Measurements from ENCODE around the gene BICD2. TPM values are rescaled to one million over a fixed set of nuclear protein-coding genes. Genes with fewer than 3 reads are reported as not detected.
A peak's percentile ranks its signal among the peaks of the same experiment; 100 is the strongest.

The BICD2 gene
- total RNA-seq, 2 donors from 2014 or later: 22.9 to 34.0 TPM

- peaks cover 3% of the 10 kb centered on the region for H3K36me3 Mint-ChIP-seq (ENCODE audit: low read depth)
- peak; percentile 82 for ATAC-seq
Observed at GRCh38 chr9:92716557-92716956, 48.1 kb downstream of the BICD2 start.

DNA sequence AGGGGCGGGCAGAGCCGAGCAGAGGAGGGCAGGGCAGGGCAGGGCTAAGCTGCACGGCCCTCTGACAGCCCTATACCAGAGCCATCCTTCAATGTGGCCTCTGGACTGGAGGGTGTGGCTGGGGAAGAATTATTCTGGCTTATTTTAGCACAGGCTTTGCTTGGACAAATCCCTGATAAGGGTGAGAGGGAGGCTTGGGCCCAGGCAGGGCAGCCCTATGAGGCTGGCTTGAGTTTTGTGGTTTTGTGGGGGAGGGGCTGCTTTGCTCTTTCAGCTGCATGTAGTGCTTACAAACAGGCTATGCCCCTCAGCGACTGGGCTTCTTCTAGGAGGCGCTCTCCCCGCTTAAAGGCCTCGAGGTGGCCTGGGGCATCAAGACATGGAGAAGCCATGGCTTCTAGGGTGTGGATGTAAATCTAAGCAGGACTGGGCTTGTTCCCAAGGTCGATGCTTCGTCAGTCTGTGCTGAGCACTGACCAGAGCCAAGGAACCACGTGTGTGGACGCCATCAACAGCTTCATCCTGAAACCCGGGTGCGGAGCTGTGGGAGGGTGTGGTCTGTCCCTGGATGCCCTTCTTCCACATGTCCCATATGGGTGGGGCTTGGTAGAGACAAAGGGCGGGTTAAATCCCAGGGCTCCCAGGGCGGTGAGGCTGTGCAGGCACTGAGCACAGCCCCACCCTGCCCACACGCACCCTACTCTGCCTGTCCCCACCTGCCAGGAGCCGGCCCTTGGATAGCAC, 49.0 kb downstream of the BICD2 start:
- Mint-ChIP-seq H3K27ac (peak overlapping the region; percentile 69), H3K27me3 (no peaks in the 10 kb centered on the region), H3K4me1 (peaks cover 28% of the 10 kb centered on the region), H3K4me3 (no peak overlapping the region), H3K36me3 (ENCODE audit: low read depth) (peaks cover 2% of the 10 kb centered on the region)
- DNase-seq (no peak), ATAC-seq (no peak)
- no peaks in the 10 kb centered on the region for H3K9me3 ChIP-seq (ENCODE audit: control insufficient read depth, low read length, poor library complexity, severe bottlenecking)

More at GRCh38 chr9:92716557-92716956, 48.1 kb downstream of the BICD2 start:
- H3K27me3 Mint-ChIP-seq: no peaks in the 10 kb centered on the region
- peak overlapping the region; percentile 69 for H3K27ac Mint-ChIP-seq
- H3K4me3 Mint-ChIP-seq: no peak overlapping the region
- H3K9me3 ChIP-seq (ENCODE audit: control insufficient read depth, low read length, poor library complexity, severe bottlenecking): no peaks in the 10 kb centered on the region
- DNase-seq: peak; percentile 65 to 86 (median 69)
- peaks cover 24% of the 10 kb centered on the region for H3K4me1 Mint-ChIP-seq

DNA sequence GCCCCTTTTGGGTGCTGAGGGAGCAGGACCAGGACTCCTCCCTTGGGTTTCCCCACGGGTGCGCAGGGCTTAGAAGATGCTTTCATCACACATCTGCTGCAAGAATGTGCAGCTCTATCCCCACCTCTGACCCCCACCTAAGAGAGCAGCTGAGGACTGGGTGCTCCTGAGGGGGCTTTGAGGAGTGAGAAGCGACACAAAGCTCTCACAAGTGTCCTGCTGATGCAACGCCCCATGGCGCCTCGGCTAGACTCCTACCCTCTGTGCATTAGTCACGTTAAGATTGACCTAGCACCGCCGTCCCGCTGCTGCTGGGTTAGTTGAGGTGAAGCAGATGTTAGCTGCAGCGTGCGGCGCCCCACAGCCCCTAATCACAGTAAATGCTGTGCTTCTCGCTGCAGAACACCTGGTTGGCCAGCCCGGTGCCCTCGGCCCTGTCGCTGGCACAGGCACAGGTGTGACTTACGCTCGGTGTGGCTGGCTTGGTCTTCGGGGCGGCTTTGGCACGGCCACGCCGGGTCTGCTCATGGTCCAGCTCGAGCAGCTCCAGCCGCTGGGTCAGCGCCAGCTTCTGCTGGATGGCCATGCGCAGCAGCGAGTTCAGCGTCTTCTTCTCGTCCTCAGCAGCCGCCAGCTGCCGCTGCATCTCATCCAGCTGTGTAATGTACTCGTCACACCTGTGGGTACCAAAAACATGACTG, 49.7 kb downstream of the BICD2 start:
- DNase-seq: no peak
- Mint-ChIP-seq H3K4me1 (peaks cover 28% of the 10 kb centered on the region), H3K36me3 (ENCODE audit: low read depth) (no peaks in the 10 kb centered on the region), H3K27ac (no peak overlapping the region), H3K27me3 (no peaks in the 10 kb centered on the region), H3K4me3 (no peak overlapping the region)
- no peaks in the 10 kb centered on the region for H3K9me3 ChIP-seq (ENCODE audit: control insufficient read depth, low read length, poor library complexity, severe bottlenecking)
- ATAC-seq: no peak

- ATAC-seq (no peak), DNase-seq (no peak)
- H3K9me3 ChIP-seq (ENCODE audit: control insufficient read depth, low read length, poor library complexity, severe bottlenecking): no peaks in the 10 kb centered on the region
- H3K27ac Mint-ChIP-seq: peak overlapping the region; percentile 14
- no peaks in the 10 kb centered on the region for H3K36me3 Mint-ChIP-seq (ENCODE audit: low read depth)
- H3K27me3 Mint-ChIP-seq: no peaks in the 10 kb centered on the region
- H3K4me3 Mint-ChIP-seq: peak overlapping the region; percentile 49
- H3K4me1 Mint-ChIP-seq: peaks cover 28% of the 10 kb centered on the region
Observed at GRCh38 chr9:92714016-92714415, 50.6 kb downstream of the BICD2 start.

DNA sequence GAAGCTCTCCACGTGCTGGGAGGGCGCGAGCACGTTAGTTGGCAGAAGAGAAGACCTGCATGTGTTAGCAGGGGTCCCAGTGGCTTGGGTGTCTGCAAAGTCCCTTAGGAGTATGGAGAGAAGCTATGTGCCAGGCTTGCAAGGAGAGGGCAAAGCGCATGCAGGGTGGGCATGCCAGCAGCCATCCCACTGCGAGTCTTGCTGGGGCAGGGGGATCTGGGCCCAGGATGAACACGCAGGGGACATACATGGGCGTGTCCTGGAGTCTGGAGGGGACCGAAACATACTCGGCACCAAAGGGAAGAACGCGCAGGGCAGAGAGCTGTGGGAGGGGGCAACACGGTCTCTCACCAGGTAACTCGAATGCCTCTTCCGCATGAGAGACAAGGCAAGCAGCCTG, 51.1 kb downstream of the BICD2 start:
- Mint-ChIP-seq H3K27ac (peak overlapping the region; percentile 14), H3K36me3 (ENCODE audit: low read depth) (no peaks in the 10 kb centered on the region), H3K4me3 (no peak overlapping the region), H3K27me3 (no peaks in the 10 kb centered on the region), H3K4me1 (peaks cover 28% of the 10 kb centered on the region)
- ATAC-seq: no peak
- no peak for DNase-seq
- no peaks in the 10 kb centered on the region for H3K9me3 ChIP-seq (ENCODE audit: control insufficient read depth, low read length, poor library complexity, severe bottlenecking)

GRCh38 chr9:92712767-92713166, 51.9 kb downstream of the BICD2 start:
- H3K9me3 ChIP-seq (ENCODE audit: control insufficient read depth, low read length, poor library complexity, severe bottlenecking): no peaks in the 10 kb centered on the region
- Mint-ChIP-seq H3K36me3 (ENCODE audit: low read depth) (no peaks in the 10 kb centered on the region), H3K4me3 (no peak overlapping the region), H3K27me3 (no peaks in the 10 kb centered on the region), H3K4me1 (peaks cover 28% of the 10 kb centered on the region), H3K27ac (peak overlapping the region; percentile 94)
- no peak for ATAC-seq
- DNase-seq: no peak

DNA sequence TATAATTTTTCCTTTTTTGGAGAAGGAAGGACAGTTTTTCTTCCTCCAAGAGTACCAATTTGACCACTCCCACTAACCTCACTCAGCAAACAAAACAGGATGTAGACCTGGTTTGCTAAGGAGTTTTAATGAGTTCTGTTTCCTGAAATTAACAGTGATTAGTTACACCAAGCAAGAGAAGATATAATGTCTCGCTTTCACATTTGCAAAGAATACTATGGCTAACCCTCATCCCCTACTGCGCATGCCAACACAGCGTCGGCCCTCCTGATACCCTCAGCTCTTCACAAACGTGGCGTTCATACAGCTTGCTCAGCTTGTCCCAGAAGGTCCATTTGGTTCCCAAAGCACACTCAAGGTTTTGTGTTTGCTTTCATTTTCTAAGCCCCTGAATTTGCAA, 52.8 kb downstream of the BICD2 start:
- no peak for DNase-seq
- H3K4me1 Mint-ChIP-seq: peaks cover 28% of the 10 kb centered on the region
- H3K27me3 Mint-ChIP-seq: no peaks in the 10 kb centered on the region
- peak; percentile 51 for ATAC-seq
- peak overlapping the region; percentile 84 for H3K4me3 Mint-ChIP-seq
- H3K36me3 Mint-ChIP-seq (ENCODE audit: low read depth): no peaks in the 10 kb centered on the region
- H3K27ac Mint-ChIP-seq: peak overlapping the region; percentile 94
- H3K9me3 ChIP-seq (ENCODE audit: control insufficient read depth, low read length, poor library complexity, severe bottlenecking): no peaks in the 10 kb centered on the region

DNA sequence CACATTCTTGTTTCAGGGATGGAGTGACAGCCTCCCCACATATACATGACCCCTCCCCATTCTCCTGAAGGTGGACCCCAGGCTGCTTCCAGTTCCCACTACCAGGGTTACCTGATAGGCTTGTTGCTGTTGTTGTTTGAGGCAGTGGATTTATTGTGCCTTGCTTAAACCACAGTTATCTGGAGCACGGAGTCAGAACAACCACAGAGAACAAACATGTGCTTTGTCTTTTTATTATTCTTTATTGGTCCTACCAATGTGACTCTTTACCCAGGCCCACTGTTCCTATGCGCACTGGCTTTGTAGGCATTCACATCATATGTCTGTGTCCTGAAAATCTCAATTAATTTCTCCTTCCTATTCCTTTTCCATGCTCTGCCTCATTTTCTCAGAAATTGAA, 53.5 kb downstream of the BICD2 start:
- peak overlapping the region; percentile 94 for H3K27ac Mint-ChIP-seq
- ATAC-seq: no peak
- no peaks in the 10 kb centered on the region for H3K9me3 ChIP-seq (ENCODE audit: control insufficient read depth, low read length, poor library complexity, severe bottlenecking)
- no peak for DNase-seq
- no peaks in the 10 kb centered on the region for H3K27me3 Mint-ChIP-seq
- peak overlapping the region; percentile 84 for H3K4me3 Mint-ChIP-seq
- no peaks in the 10 kb centered on the region for H3K36me3 Mint-ChIP-seq (ENCODE audit: low read depth)
- peaks cover 26% of the 10 kb centered on the region for H3K4me1 Mint-ChIP-seq

- DNase-seq: no peak
- no peaks in the 10 kb centered on the region for H3K9me3 ChIP-seq (ENCODE audit: control insufficient read depth, low read length, poor library complexity, severe bottlenecking)
- Mint-ChIP-seq H3K4me1 (peaks cover 28% of the 10 kb centered on the region), H3K27ac (peak overlapping the region; percentile 94), H3K27me3 (no peaks in the 10 kb centered on the region), H3K36me3 (ENCODE audit: low read depth) (no peaks in the 10 kb centered on the region), H3K4me3 (no peak overlapping the region)
- ATAC-seq: no peak
Observed at GRCh38 chr9:92710368-92710767, 54.3 kb downstream of the BICD2 start.

DNA sequence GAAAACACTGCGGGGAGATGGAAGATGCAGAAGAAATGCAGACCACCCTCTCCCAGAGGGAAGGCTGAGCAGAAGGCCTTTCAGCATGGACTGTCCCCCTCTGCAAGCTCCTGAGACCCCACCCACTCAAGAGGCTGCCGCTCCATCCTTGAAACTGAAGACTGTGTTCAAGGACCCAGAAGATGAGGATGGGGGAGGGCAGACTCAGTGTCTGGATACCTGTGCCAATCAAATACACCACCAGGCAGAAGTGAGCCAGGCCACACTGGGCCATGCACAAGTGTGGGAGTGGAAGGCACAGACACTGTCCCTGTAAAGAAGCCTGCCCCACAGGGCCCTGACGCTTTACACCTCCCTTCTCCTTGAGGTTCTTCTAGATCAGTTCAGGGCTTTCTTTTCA, 54.7 kb downstream of the BICD2 start:
- H3K36me3 Mint-ChIP-seq (ENCODE audit: low read depth): no peaks in the 10 kb centered on the region
- no peak overlapping the region for H3K4me3 Mint-ChIP-seq
- no peaks in the 10 kb centered on the region for H3K9me3 ChIP-seq (ENCODE audit: control insufficient read depth, low read length, poor library complexity, severe bottlenecking)
- DNase-seq (no peak), ATAC-seq (no peak)
- H3K27ac Mint-ChIP-seq: no peak overlapping the region
- H3K4me1 Mint-ChIP-seq: peaks cover 28% of the 10 kb centered on the region
- no peaks in the 10 kb centered on the region for H3K27me3 Mint-ChIP-seq

GRCh38 chr9:92709240-92709639, 55.4 kb downstream of the BICD2 start:
- Mint-ChIP-seq H3K36me3 (ENCODE audit: low read depth) (no peaks in the 10 kb centered on the region), H3K27ac (no peak overlapping the region), H3K4me3 (no peak overlapping the region), H3K27me3 (no peaks in the 10 kb centered on the region), H3K4me1 (peaks cover 28% of the 10 kb centered on the region)
- ATAC-seq (no peak), DNase-seq (no peak)
- H3K9me3 ChIP-seq (ENCODE audit: control insufficient read depth, low read length, poor library complexity, severe bottlenecking): no peaks in the 10 kb centered on the region

- peak overlapping the region; percentile 77 for H3K27ac Mint-ChIP-seq
- H3K4me3 Mint-ChIP-seq: no peak overlapping the region
- peaks cover 2% of the 10 kb centered on the region for H3K36me3 Mint-ChIP-seq (ENCODE audit: low read depth)
- no peaks in the 10 kb centered on the region for H3K9me3 ChIP-seq (ENCODE audit: control insufficient read depth, low read length, poor library complexity, severe bottlenecking)
- H3K27me3 Mint-ChIP-seq: no peaks in the 10 kb centered on the region
- no peak for ATAC-seq
- DNase-seq: no peak
- peaks cover 18% of the 10 kb centered on the region for H3K4me1 Mint-ChIP-seq
Observed at GRCh38 chr9:92707530-92707929, 57.1 kb downstream of the BICD2 start.

DNA sequence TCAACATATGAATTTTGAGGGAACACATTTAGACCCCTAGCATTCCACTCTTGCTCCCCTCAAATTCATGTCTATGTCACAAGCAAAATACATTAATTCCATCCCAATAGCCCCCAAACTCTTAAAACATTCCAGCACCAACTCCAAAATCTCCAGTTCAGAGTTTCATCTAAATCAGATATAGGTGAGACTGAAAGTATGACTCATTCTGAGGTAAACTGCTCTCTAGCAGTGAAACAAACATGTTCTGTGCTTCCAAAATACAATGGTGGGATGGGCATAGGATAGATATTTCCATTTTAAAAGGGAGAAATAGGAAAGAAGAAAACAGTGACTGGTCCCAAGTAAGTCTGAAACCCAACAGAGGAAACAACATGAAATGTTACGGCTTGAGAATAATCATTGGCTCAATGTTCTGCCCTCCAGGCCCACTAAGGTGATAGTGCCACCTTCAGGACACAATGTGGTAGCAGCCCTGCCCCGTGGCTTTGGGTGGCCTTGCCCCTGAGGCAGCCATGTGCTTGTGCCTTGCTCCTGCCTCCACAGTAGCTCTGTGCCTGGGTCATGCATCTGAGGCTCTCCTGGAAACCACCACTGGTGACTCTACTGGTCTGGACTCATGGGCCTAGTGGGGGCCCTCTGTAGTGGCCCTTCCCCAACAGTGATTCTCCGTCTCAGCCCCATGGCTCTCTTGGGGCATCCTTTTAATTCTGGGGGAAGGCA, 58.3 kb downstream of the BICD2 start:
- peak overlapping the region; percentile 77 for H3K27ac Mint-ChIP-seq
- no peaks in the 10 kb centered on the region for H3K9me3 ChIP-seq (ENCODE audit: control insufficient read depth, low read length, poor library complexity, severe bottlenecking)

More for the DNA sequence above, 58.3 kb downstream of the BICD2 start:
- no peak overlapping the region for H3K4me3 Mint-ChIP-seq
- peak; percentile 77 for ATAC-seq
- DNase-seq: no peak
- H3K27me3 Mint-ChIP-seq: no peaks in the 10 kb centered on the region
- H3K4me1 Mint-ChIP-seq: peaks cover 8% of the 10 kb centered on the region
- peaks cover 2% of the 10 kb centered on the region for H3K36me3 Mint-ChIP-seq (ENCODE audit: low read depth)
